Measurements from ENCODE around the gene CCNJL. TPM values are rescaled to one million over a fixed set of nuclear protein-coding genes. Genes with fewer than 3 reads are reported as not detected.

CCNJL gene
- total and polyA plus RNA-seq, 2 donors (not counting 1 experiment from before 2014, with no cell fraction given): 0.03 to 0.67 TPM

DNA sequence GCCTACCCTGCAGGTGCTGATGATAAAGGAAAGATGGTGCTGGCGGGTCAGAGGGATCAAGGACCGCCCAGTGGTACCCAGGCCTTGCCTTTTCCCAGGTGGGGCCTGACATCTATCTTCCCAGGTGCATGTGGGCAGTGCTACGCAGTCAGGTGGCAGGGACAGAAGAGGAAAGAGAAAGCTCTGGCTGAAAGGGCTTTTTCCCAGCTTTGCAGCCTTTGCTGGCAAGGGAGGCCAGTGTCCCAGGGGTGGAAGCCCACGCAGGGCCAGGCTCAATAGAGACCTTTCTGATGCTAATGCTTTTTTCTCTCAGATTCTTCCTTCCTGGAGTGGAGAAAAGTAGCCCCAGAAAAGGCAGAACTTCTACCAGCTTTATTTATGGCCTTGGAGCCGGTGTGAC is 46.3 kb downstream of the CCNJL start:
- Histone ChIP-seq H3K79me2 (ENCODE audit: control insufficient read depth, insufficient read depth, low read length) (no peaks in the 10 kb centered on the region), H3K4me1 (ENCODE audit: control insufficient read depth in 2 of 2, insufficient read depth in 2 of 2, low read length in 2 of 2) (peaks cover 12 to 15% of the 10 kb centered on the region in 2 donors), H3K27me3 (replicated peaks in 1 of 4; ENCODE audit: control extremely low read depth in 1 of 4, control insufficient read depth in 3 of 4, insufficient read depth in 4 of 4, low read length in 3 of 4) (peaks cover 0 to 10% (median 0%) of the 10 kb centered on the region in 4 experiments), H2AFZ (ENCODE audit: insufficient read depth, low read depth, low read length, poor library complexity, severe bottlenecking) (no peak overlapping the region), H3K4me2 (replicated peaks; ENCODE audit: low read depth, low read length, poor library complexity, severe bottlenecking) (no peak overlapping the region), H3K4me3 (ENCODE audit: control extremely low read depth in 1 of 5, extremely low read depth in 1 of 5, insufficient read depth in 1 of 5, low read depth in 2 of 5, low read length in 4 of 5) (no peak overlapping the region), H3K9ac (ENCODE audit: low read length) (no peak overlapping the region), H4K20me1 (ENCODE audit: control insufficient read depth, insufficient read depth, low read length, poor library complexity, severe bottlenecking) (no peaks in the 10 kb centered on the region), H3K9me3 (ENCODE audit: control extremely low read depth in 1 of 3, control insufficient read depth in 2 of 3, insufficient read depth in 1 of 3, low read length in 2 of 3) (no peaks in the 10 kb centered on the region), H3K27ac (ENCODE audit: low read length in 2 of 2) (no peak overlapping the region), H3K36me3 (replicated peaks in 1 of 2; ENCODE audit: control extremely low read depth in 1 of 2, control insufficient read depth in 1 of 2, extremely low read depth in 1 of 2, insufficient read depth in 2 of 2, low read length in 1 of 2) (no peaks in the 10 kb centered on the region)
- ATAC-seq (ENCODE audit: low read depth) (no peak), DNase-seq (no peak)
- 81% methylated on average over 4 of the region's 5 CpGs for WGBS (ENCODE audit: insufficient coverage)
- no peak overlapping the region for H3K27ac Mint-ChIP-seq
- peaks cover 20% of the 10 kb centered on the region for H3K4me1 Mint-ChIP-seq
- POLR2A ChIA-PET: no interaction called here
- H3K9me3 Mint-ChIP-seq (ENCODE audit: insufficient read depth): no peaks in the 10 kb centered on the region
- H3K27me3 Mint-ChIP-seq: peaks cover 33% of the 10 kb centered on the region
- H3K4me3 Mint-ChIP-seq: no peak overlapping the region
- intact Hi-C loops (cut with micrococcal nuclease): no loop called here
- no peak for TF ChIP-seq EZH2 (IDR thresholded peaks at IDR 0.05; ENCODE audit: borderline replicate concordance, insufficient read depth, low read depth, low read length, poor library complexity, severe bottlenecking)
- TF ChIP-seq, protein P1, sequence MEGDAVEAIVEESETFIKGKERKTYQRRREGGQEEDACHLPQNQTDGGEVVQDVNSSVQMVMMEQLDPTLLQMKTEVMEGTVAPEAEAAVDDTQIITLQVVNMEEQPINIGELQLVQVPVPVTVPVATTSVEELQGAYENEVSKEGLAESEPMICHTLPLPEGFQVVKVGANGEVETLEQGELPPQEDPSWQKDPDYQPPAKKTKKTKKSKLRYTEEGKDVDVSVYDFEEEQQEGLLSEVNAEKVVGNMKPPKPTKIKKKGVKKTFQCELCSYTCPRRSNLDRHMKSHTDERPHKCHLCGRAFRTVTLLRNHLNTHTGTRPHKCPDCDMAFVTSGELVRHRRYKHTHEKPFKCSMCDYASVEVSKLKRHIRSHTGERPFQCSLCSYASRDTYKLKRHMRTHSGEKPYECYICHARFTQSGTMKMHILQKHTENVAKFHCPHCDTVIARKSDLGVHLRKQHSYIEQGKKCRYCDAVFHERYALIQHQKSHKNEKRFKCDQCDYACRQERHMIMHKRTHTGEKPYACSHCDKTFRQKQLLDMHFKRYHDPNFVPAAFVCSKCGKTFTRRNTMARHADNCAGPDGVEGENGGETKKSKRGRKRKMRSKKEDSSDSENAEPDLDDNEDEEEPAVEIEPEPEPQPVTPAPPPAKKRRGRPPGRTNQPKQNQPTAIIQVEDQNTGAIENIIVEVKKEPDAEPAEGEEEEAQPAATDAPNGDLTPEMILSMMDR (IDR thresholded peaks at IDR 0.05): no peak
- CTCF ChIA-PET: no interaction called here

DNA sequence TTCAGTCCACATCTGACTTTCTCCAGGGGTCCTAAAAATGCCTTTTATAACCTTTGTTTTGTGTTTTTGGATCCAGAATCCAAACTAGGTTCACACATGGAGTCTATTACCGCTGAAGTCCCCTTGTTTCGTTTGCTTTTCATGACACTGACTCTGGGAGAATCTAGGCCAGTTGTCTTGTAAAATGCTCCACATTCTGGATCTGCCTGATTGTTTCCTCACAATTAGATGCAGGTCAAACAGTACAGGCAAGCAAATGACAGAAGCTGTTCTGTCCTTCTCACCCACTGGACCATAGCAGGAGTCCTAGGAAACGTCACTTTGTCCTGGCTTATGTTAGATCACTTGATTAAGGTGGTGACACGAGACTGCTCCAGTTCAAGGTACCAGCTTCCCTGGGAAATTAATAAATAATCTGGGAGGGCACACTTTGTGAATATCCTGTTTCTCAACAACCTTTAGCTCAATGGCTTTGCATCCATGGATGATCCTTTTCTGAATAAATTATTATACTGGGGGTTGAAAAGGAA is 49.0 kb downstream of the CCNJL start:
- POLR2A ChIA-PET: no interaction called here

More for the DNA sequence above, 49.0 kb downstream of the CCNJL start:
- CTCF ChIA-PET: no interaction called here
- H3K4me2 ChIP-seq (replicated peaks; ENCODE audit: low read depth, low read length, poor library complexity, severe bottlenecking): no peak overlapping the region
- Mint-ChIP-seq H3K4me3 (no peak overlapping the region), H3K27me3 (peaks cover 30% of the 10 kb centered on the region), H3K9me3 (ENCODE audit: insufficient read depth) (no peaks in the 10 kb centered on the region), H3K27ac (no peak overlapping the region), H3K4me1 (peaks cover 25% of the 10 kb centered on the region)
- H3K4me3 ChIP-seq (ENCODE audit: control extremely low read depth in 1 of 5, extremely low read depth in 1 of 5, insufficient read depth in 1 of 5, low read depth in 2 of 5, low read length in 4 of 5): no peak overlapping the region
- no peak overlapping the region for H3K27ac ChIP-seq (ENCODE audit: low read length in 2 of 2)
- WGBS (ENCODE audit: insufficient coverage): 65% methylated on average over 4 of the region's 4 CpGs
- DNase-seq (no peak), ATAC-seq (ENCODE audit: low read depth) (no peak)
- H3K4me1 ChIP-seq (ENCODE audit: control insufficient read depth in 2 of 2, insufficient read depth in 2 of 2, low read length in 2 of 2): peaks cover 16 to 22% of the 10 kb centered on the region in 2 donors
- TF ChIP-seq, protein P1 (IDR thresholded peaks at IDR 0.05): no peak
- H3K27me3 ChIP-seq (replicated peaks in 1 of 4; ENCODE audit: control extremely low read depth in 1 of 4, control insufficient read depth in 3 of 4, insufficient read depth in 4 of 4, low read length in 3 of 4): peaks cover 0 to 17% (median 0%) of the 10 kb centered on the region in 4 experiments
- H4K20me1 ChIP-seq (ENCODE audit: control insufficient read depth, insufficient read depth, low read length, poor library complexity, severe bottlenecking): no peaks in the 10 kb centered on the region
- H3K9me3 ChIP-seq (ENCODE audit: control extremely low read depth in 1 of 3, control insufficient read depth in 2 of 3, insufficient read depth in 1 of 3, low read length in 2 of 3): no peaks in the 10 kb centered on the region
- no peak overlapping the region for H2AFZ ChIP-seq (ENCODE audit: insufficient read depth, low read depth, low read length, poor library complexity, severe bottlenecking)
- no peak overlapping the region for H3K9ac ChIP-seq (ENCODE audit: low read length)
- intact Hi-C loops (cut with micrococcal nuclease): no loop called here
- H3K79me2 ChIP-seq (ENCODE audit: control insufficient read depth, insufficient read depth, low read length): no peaks in the 10 kb centered on the region
- no peaks in the 10 kb centered on the region for H3K36me3 ChIP-seq (replicated peaks in 1 of 2; ENCODE audit: control extremely low read depth in 1 of 2, control insufficient read depth in 1 of 2, extremely low read depth in 1 of 2, insufficient read depth in 2 of 2, low read length in 1 of 2)

Data from B cell (primary cell).